Osteocyte (in vitro differentiated cells): ENCODE results near the gene LMCD1. TPM values are rescaled to one million over a fixed set of nuclear protein-coding genes. Genes with fewer than 3 reads are reported as not detected.
A peak's percentile ranks its signal among the peaks of the same experiment; 100 is the strongest.

ENCODE experiments used
- DNase-seq: peaks from one replicate; pipeline ENCODE4 v3.0.0; 2021; ENCODE audit warnings: mixed read lengths; ENCODE audit not compliant: unreplicated experiment; ENCODE audit errors: extremely low spot score
- H3K27ac Mint-ChIP-seq: one replicate; pipeline ENCODE4 v1.8.0; 2021; ENCODE audit warnings: mild to moderate bottlenecking, mixed read lengths; ENCODE audit not compliant: unreplicated experiment
- H3K27me3 Mint-ChIP-seq: one replicate; pipeline ENCODE4 v1.8.0; 2021; ENCODE audit warnings: mixed read lengths; ENCODE audit not compliant: unreplicated experiment
- H3K36me3 Mint-ChIP-seq: one replicate; pipeline ENCODE4 v1.8.0; 2021; ENCODE audit warnings: mixed read lengths; ENCODE audit not compliant: unreplicated experiment
- H3K4me1 Mint-ChIP-seq: one replicate; pipeline ENCODE4 v1.8.0; 2021; ENCODE audit warnings: mixed read lengths; ENCODE audit not compliant: unreplicated experiment
- H3K4me3 Mint-ChIP-seq: one replicate; pipeline ENCODE4 v1.8.0; 2021; ENCODE audit warnings: mild to moderate bottlenecking, moderate library complexity, mixed read lengths; ENCODE audit not compliant: unreplicated experiment
- H3K9me3 Mint-ChIP-seq: one replicate; pipeline ENCODE4 v1.8.0; 2021; ENCODE audit warnings: mixed read lengths; ENCODE audit not compliant: unreplicated experiment
- long read RNA-seq: library from polyadenylated mRNA; unstranded; transcript quantifications from one replicate; pipeline ENCODE4 v2.0.0, GENCODE V29; 2021
- total RNA-seq: library from RNA; stranded (reverse); gene quantifications from 2 replicates; pipeline ENCODE4 v1.2.1, GENCODE V29; 2021
- TF ChIP-seq, protein P1 (sequence below): fragments of 200-600 bp; sonication (generic); IDR thresholded peaks from 2 replicates; pipeline ENCODE4 v1.5.0; 2021; ENCODE audit warnings: antibody characterized with exemption, mild to moderate bottlenecking, moderate library complexity

Gene LMCD1, protein sequence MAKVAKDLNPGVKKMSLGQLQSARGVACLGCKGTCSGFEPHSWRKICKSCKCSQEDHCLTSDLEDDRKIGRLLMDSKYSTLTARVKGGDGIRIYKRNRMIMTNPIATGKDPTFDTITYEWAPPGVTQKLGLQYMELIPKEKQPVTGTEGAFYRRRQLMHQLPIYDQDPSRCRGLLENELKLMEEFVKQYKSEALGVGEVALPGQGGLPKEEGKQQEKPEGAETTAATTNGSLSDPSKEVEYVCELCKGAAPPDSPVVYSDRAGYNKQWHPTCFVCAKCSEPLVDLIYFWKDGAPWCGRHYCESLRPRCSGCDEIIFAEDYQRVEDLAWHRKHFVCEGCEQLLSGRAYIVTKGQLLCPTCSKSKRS
- total RNA-seq = 135 and 136 TPM in 2 replicates
- long read RNA-seq, full-length matches to known transcripts = 653 of 702 reads
- long read RNA-seq, partial matches to known transcripts = 26 of 702 reads
- long read RNA-seq, other reads (novel, unspliced or antisense) = 23 of 702 reads

DNA sequence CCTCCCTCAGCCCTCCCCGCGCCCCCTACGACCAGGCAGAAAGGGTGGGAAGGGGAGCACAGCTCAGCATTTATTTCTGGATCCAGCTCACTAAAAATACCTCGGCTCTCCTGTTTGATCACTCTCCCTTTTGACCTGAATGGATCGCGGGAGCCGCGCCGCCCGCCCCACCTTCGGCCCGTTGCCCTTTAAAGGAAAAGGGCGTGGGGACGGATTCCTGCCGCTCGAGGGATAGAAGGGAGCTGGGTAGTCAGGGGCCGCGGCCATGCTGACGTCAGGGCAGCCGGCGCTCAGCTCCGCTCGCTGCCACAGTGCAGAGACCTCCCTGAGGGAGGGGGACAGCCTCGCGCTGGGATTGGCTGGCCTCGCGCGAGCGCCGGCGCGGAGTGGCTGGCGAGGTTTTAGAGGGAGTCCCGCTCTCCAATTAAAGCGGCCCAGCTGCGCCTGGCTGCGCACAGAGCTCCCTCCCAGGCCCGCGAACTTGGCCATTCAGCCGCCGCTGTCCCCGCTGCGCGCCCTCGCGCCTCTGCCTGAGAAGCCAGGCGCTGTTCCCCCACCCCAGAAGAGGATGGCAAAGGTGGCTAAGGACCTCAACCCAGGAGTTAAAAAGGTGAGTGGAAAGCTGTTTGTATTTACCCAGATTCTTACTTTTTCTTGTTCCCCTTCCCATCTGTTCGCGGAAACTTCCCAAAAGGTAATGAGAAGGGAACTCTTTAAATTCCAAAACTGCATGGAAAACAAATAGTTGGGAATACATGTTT is at the start of gene LMCD1:
TSS of gene LMCD1 (plus strand) at position 453 of the 761 bp plus-strand sequence. CDS start at position 569, 116 bp downstream.
- Mint-ChIP-seq H3K36me3 (peaks cover 15% of the 10 kb centered on the region), H3K27ac (peak within 1 kb of the TSS; percentile 97), H3K9me3 (no peaks in the 10 kb centered on the region), H3K4me3 (peak within 1 kb of the TSS; percentile 89), H3K27me3 (no peaks in the 10 kb centered on the region), H3K4me1 (peaks cover 69% of the 10 kb centered on the region)
- TF ChIP-seq, protein P1, sequence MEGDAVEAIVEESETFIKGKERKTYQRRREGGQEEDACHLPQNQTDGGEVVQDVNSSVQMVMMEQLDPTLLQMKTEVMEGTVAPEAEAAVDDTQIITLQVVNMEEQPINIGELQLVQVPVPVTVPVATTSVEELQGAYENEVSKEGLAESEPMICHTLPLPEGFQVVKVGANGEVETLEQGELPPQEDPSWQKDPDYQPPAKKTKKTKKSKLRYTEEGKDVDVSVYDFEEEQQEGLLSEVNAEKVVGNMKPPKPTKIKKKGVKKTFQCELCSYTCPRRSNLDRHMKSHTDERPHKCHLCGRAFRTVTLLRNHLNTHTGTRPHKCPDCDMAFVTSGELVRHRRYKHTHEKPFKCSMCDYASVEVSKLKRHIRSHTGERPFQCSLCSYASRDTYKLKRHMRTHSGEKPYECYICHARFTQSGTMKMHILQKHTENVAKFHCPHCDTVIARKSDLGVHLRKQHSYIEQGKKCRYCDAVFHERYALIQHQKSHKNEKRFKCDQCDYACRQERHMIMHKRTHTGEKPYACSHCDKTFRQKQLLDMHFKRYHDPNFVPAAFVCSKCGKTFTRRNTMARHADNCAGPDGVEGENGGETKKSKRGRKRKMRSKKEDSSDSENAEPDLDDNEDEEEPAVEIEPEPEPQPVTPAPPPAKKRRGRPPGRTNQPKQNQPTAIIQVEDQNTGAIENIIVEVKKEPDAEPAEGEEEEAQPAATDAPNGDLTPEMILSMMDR = peak; percentile 25
- peak; percentile 98 for DNase-seq

DNA sequence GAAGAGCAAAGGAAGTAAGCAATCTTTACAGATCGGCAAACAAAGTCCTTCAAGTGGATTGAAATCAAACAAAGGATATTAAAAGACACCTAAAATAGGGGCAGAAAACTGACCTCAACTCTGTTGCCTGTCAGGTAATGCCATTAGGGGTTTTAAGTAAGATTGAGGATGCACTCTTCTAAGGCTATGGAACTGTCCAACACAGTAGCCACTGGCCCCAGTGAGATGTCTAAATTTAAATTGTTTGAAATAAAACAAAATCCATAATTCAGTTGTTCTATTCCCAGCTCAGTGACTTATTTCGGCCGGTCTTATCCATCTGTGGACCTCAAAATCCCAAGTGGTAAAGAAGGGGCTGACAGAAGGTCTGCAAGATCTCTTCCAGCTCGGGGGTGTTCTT is 49.5 kb upstream of the LMCD1 start:
- no peaks in the 10 kb centered on the region for H3K27me3 Mint-ChIP-seq
- no peak overlapping the region for H3K4me3 Mint-ChIP-seq
- no peak for DNase-seq
- H3K9me3 Mint-ChIP-seq = no peaks in the 10 kb centered on the region
- H3K27ac Mint-ChIP-seq = peak overlapping the region; percentile 80
- H3K4me1 Mint-ChIP-seq = peaks cover 62% of the 10 kb centered on the region
- no peaks in the 10 kb centered on the region for H3K36me3 Mint-ChIP-seq
- TF ChIP-seq, protein P1 = no peak

DNA sequence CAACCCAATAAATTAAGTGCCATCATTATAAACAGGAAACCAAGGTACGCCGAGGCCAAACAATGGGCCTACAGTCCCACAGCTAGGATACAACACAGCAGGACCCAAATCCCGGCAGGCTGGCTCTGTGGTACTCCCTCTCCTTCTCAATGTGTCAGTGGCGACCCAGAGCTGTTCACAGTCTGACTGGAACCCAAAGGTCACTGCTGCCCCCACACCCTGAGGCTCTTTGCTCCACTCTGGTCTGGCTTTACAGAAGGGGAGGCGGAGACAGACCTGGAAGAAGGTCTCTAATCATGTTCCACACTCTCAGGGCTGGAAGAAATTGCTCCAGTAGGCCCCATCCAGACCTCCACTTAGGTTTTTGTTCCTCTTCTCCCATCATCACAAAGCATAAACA is 48.5 kb upstream of the LMCD1 start:
- H3K9me3 Mint-ChIP-seq = no peaks in the 10 kb centered on the region
- H3K4me3 Mint-ChIP-seq = no peak overlapping the region
- no peak for DNase-seq
- H3K27ac Mint-ChIP-seq = peak overlapping the region; percentile 35
- peaks cover 66% of the 10 kb centered on the region for H3K4me1 Mint-ChIP-seq
- H3K27me3 Mint-ChIP-seq = no peaks in the 10 kb centered on the region
- no peaks in the 10 kb centered on the region for H3K36me3 Mint-ChIP-seq
- TF ChIP-seq, protein P1 = no peak

DNA sequence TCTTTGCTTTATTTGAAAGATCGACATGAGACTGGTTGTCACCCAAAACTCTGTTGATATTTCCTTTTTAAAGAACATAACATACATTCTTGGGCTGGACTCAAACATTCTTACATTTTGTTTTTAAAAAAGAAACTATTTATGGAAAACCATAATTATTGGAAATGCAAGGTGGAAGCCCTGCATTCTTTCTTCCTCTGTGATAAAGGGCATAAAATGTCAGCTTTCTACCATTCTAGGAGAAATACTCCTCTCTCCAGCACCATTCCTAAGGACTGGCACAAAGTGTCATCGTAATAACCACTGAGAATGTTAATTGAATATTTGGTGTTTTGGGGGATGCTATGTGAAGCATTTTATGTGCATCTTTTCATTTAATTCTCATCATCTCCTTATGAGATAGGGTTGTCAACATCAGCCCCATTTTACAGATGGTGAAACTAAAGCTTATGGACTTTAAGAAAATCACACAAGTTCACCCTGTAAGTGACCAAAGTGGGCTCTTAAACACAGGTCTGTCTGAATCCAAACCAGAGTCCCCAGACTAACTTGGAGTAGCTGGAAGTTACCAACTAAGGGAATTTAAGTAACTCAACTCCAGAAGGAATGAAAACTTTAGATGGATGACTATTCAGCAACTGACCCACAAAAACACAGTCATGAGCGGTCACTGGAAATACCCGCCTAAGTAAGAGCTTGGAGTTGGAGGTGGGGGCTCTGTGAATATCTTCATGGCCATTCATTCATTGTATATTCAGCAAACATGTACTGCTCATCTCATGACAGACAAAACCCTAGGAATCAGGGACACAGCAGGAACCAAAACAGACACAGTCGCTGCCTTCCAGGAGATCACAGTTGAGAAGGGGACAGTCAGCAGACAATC is 45.9 kb upstream of the LMCD1 start:
- Mint-ChIP-seq H3K9me3 (no peaks in the 10 kb centered on the region), H3K36me3 (no peaks in the 10 kb centered on the region), H3K4me1 (peaks cover 88% of the 10 kb centered on the region), H3K27me3 (no peaks in the 10 kb centered on the region), H3K27ac (peak overlapping the region; percentile 96), H3K4me3 (peak overlapping the region; percentile 10)
- DNase-seq = no peak
- TF ChIP-seq, protein P1 = no peak
